ENCODE data around the gene FERMT1.

FERMT1 gene

GRCh38 chr20:6058684-6059295 is 64.0 kb downstream of the FERMT1 start:
- TF ChIP-seq SPI1 (IDR thresholded peaks at IDR 0.05; ENCODE audit: borderline replicate concordance, low read depth) (no peak), POLR2AphosphoS5 (IDR thresholded peaks at IDR 0.05; ENCODE audit: low read depth) (no peak), GABPA (IDR thresholded peaks at IDR 0.05; ENCODE audit: low read depth) (no peak), REST (IDR thresholded peaks at IDR 0.05; ENCODE audit: insufficient replicate concordance, low read depth) (no peak)
- TF ChIP-seq, protein P1, sequence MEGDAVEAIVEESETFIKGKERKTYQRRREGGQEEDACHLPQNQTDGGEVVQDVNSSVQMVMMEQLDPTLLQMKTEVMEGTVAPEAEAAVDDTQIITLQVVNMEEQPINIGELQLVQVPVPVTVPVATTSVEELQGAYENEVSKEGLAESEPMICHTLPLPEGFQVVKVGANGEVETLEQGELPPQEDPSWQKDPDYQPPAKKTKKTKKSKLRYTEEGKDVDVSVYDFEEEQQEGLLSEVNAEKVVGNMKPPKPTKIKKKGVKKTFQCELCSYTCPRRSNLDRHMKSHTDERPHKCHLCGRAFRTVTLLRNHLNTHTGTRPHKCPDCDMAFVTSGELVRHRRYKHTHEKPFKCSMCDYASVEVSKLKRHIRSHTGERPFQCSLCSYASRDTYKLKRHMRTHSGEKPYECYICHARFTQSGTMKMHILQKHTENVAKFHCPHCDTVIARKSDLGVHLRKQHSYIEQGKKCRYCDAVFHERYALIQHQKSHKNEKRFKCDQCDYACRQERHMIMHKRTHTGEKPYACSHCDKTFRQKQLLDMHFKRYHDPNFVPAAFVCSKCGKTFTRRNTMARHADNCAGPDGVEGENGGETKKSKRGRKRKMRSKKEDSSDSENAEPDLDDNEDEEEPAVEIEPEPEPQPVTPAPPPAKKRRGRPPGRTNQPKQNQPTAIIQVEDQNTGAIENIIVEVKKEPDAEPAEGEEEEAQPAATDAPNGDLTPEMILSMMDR (IDR thresholded peaks at IDR 0.05; ENCODE audit: insufficient read depth, low read length): no peak
- DNase-seq (ENCODE audit: low read depth in 1 of 2, low spot score in 1 of 2): no peak
- H3K4me3 ChIP-seq (replicated peaks; ENCODE audit: insufficient read depth, low read length): no peak overlapping the region
- H3K27ac ChIP-seq (replicated peaks): no peak overlapping the region
- no peaks in the 10 kb centered on the region for H3K27me3 ChIP-seq (ENCODE audit: insufficient read depth, poor library complexity, severe bottlenecking)

- peak; percentile 60; the same call in 1 of the 2 replicates for TF ChIP-seq SPI1 (IDR thresholded peaks at IDR 0.05; ENCODE audit: borderline replicate concordance, low read depth)
- TF ChIP-seq, protein P1 (IDR thresholded peaks at IDR 0.05; ENCODE audit: insufficient read depth, low read length): no peak
- TF ChIP-seq POLR2AphosphoS5 (IDR thresholded peaks at IDR 0.05; ENCODE audit: low read depth): no peak
- DNase-seq (ENCODE audit: low read depth in 1 of 2, low spot score in 1 of 2): peak in 1 of 2 experiments; percentile 57
- Histone ChIP-seq H3K27me3 (ENCODE audit: insufficient read depth, poor library complexity, severe bottlenecking) (peaks cover 5% of the 10 kb centered on the region), H3K4me3 (replicated peaks; ENCODE audit: insufficient read depth, low read length) (no peak overlapping the region), H3K27ac (replicated peaks) (no peak overlapping the region)
Measured at GRCh38 chr20:6057691-6058090, 65.1 kb downstream of the FERMT1 start.

DNA sequence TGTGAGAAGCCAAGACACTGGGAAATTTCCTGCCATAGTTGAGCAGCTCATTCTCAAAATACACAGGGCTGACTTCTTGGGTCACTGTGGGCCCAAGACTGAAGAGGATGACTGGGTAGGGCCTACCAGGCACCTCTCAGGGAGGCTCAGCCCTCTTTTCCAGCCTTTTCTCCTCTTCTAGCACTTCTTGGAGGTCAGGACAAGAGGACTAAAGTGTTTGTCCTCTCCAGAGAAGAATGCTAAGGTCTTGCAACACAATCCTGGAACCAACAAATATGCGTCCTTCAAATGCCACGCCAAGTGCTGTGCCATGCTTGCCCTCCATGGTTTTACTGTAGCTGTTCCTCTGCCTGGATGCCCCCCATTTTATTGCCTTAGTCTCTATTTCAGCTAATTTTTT is 65.7 kb downstream of the FERMT1 start:
- DNase-seq (ENCODE audit: low read depth in 1 of 2, low spot score in 1 of 2): no peak

More for the DNA sequence above, 65.7 kb downstream of the FERMT1 start:
- Histone ChIP-seq H3K27me3 (ENCODE audit: insufficient read depth, poor library complexity, severe bottlenecking) (peaks cover 9% of the 10 kb centered on the region), H3K4me3 (replicated peaks; ENCODE audit: insufficient read depth, low read length) (no peak overlapping the region), H3K27ac (replicated peaks) (no peak overlapping the region)
- TF ChIP-seq POLR2AphosphoS5 (IDR thresholded peaks at IDR 0.05; ENCODE audit: low read depth): no peak
- TF ChIP-seq SPI1 (IDR thresholded peaks at IDR 0.05; ENCODE audit: borderline replicate concordance, low read depth): no peak
- TF ChIP-seq REST (IDR thresholded peaks at IDR 0.05; ENCODE audit: insufficient replicate concordance, low read depth): no peak
- TF ChIP-seq, protein P1 (IDR thresholded peaks at IDR 0.05; ENCODE audit: insufficient read depth, low read length): no peak
- no peak for TF ChIP-seq GABPA (IDR thresholded peaks at IDR 0.05; ENCODE audit: low read depth)

Measured in HL-60 (cell line).